ENCODE data around the gene CANT1.

The CANT1 gene

GRCh38 chr17:78944026-78944425 is 65.5 kb downstream of the CANT1 start:
- no peak overlapping the region for H3K4me3 ChIP-seq (ENCODE audit: low read depth, low read length)
- no peak for TF ChIP-seq CTCF (IDR thresholded peaks at IDR 0.05; ENCODE audit: low read depth, low read length, missing control alignments)
- DNase-seq (ENCODE audit: low read depth), result no peak
